ENCODE data around the gene TANGO2. TPM values are rescaled to one million over a fixed set of nuclear protein-coding genes. Genes with fewer than 3 reads are reported as not detected.

TANGO2 gene
- polyA plus RNA-seq, 1 donor from 2014 or later, result 12.7 TPM

GRCh38 chr22:20062766-20063083 lies 41.8 kb downstream of the TANGO2 start:
- no peak for TF ChIP-seq POLR2AphosphoS5 (IDR thresholded peaks at IDR 0.05)
- TF ChIP-seq MXI1 (conservative IDR thresholded peaks at IDR 0.05; ENCODE audit: poor library complexity, severe bottlenecking), result no peak
- no peak for TF ChIP-seq RAD21 (conservative IDR thresholded peaks at IDR 0.05)
- no peak for TF ChIP-seq CTCF (IDR thresholded peaks at IDR 0.05; ENCODE audit: poor library complexity, severe bottlenecking)
- no peak for TF ChIP-seq EP300 (conservative IDR thresholded peaks at IDR 0.05; ENCODE audit: poor library complexity, severe bottlenecking)
- TF ChIP-seq EZH2 (IDR thresholded peaks at IDR 0.05; ENCODE audit: borderline replicate concordance, insufficient read depth, low read length, poor library complexity, severe bottlenecking), result no peak
- TF ChIP-seq TAF1 (IDR thresholded peaks at IDR 0.05; ENCODE audit: low read depth), result no peak
- TF ChIP-seq REST (IDR thresholded peaks at IDR 0.05; ENCODE audit: borderline replicate concordance), result no peak
- no peaks in the 10 kb centered on the region for H3K27me3 ChIP-seq (ENCODE audit: insufficient read depth, low read depth, low read length)
- no peaks in the 10 kb centered on the region for H3K79me2 ChIP-seq (replicated peaks; ENCODE audit: insufficient read depth, low read length)
- H4K20me1 ChIP-seq (ENCODE audit: insufficient read depth), result no peaks in the 10 kb centered on the region
- H3K9me3 ChIP-seq (ENCODE audit: low read length), result no peaks in the 10 kb centered on the region
- no peak overlapping the region for H3K27ac ChIP-seq (ENCODE audit: low read length)
- H2AFZ ChIP-seq (ENCODE audit: low read depth, low read length), result no peak overlapping the region
- H3K4me2 ChIP-seq (ENCODE audit: low read length), result no peak overlapping the region
- H3K36me3 ChIP-seq (ENCODE audit: insufficient read depth, low read length), result no peaks in the 10 kb centered on the region
- no peak overlapping the region for H3K9ac ChIP-seq (ENCODE audit: low read length)
- no peaks in the 10 kb centered on the region for H3K9me2 ChIP-seq (ENCODE audit: insufficient read depth, low read length)
- no peak overlapping the region for H3K4me3 ChIP-seq (ENCODE audit: low read length)
- no peaks in the 10 kb centered on the region for H3F3A ChIP-seq (ENCODE audit: insufficient read depth, low read length, poor library complexity, severe bottlenecking)

- no peaks in the 10 kb centered on the region for H3K27me3 ChIP-seq (ENCODE audit: insufficient read depth, low read depth, low read length)
- H3K9me2 ChIP-seq (ENCODE audit: insufficient read depth, low read length), result no peaks in the 10 kb centered on the region
- H3K27ac ChIP-seq (ENCODE audit: low read length), result no peak overlapping the region
- no peak overlapping the region for H3K4me2 ChIP-seq (ENCODE audit: low read length)
- H3K9ac ChIP-seq (ENCODE audit: low read length), result no peak overlapping the region
- no peaks in the 10 kb centered on the region for H3K9me3 ChIP-seq (ENCODE audit: low read length)
- no peak overlapping the region for H2AFZ ChIP-seq (ENCODE audit: low read depth, low read length)
- H3F3A ChIP-seq (ENCODE audit: insufficient read depth, low read length, poor library complexity, severe bottlenecking), result no peaks in the 10 kb centered on the region
- no peaks in the 10 kb centered on the region for H4K20me1 ChIP-seq (ENCODE audit: insufficient read depth)
- TF ChIP-seq CTCF (IDR thresholded peaks at IDR 0.05; ENCODE audit: poor library complexity, severe bottlenecking) (no peak), MXI1 (conservative IDR thresholded peaks at IDR 0.05; ENCODE audit: poor library complexity, severe bottlenecking) (no peak), POLR2AphosphoS5 (IDR thresholded peaks at IDR 0.05) (no peak), REST (IDR thresholded peaks at IDR 0.05; ENCODE audit: borderline replicate concordance) (no peak), SMC3 (conservative IDR thresholded peaks at IDR 0.05; ENCODE audit: poor library complexity) (no peak), RAD21 (conservative IDR thresholded peaks at IDR 0.05) (no peak), TAF1 (IDR thresholded peaks at IDR 0.05; ENCODE audit: low read depth) (no peak), EZH2 (IDR thresholded peaks at IDR 0.05; ENCODE audit: borderline replicate concordance, insufficient read depth, low read length, poor library complexity, severe bottlenecking) (no peak), EP300 (conservative IDR thresholded peaks at IDR 0.05; ENCODE audit: poor library complexity, severe bottlenecking) (no peak)
- no peak overlapping the region for H3K4me3 ChIP-seq (ENCODE audit: low read length)
- no peaks in the 10 kb centered on the region for H3K36me3 ChIP-seq (ENCODE audit: insufficient read depth, low read length)
- H3K79me2 ChIP-seq (replicated peaks; ENCODE audit: insufficient read depth, low read length), result no peaks in the 10 kb centered on the region
Measured at GRCh38 chr22:20063271-20064139, 42.6 kb downstream of the TANGO2 start.

All from neural cell (in vitro differentiated cells).